ENCODE measurements around the gene ISCU. TPM values are rescaled to one million over a fixed set of nuclear protein-coding genes. Genes with fewer than 3 reads are reported as not detected.

ISCU gene
- total and polyA plus RNA-seq, 9 of the 15 experiments (the other 6 are each of a cell fraction or from before 2014, with no cell fraction given) = 15.9 to 92.5 (median 77.3) TPM

DNA sequence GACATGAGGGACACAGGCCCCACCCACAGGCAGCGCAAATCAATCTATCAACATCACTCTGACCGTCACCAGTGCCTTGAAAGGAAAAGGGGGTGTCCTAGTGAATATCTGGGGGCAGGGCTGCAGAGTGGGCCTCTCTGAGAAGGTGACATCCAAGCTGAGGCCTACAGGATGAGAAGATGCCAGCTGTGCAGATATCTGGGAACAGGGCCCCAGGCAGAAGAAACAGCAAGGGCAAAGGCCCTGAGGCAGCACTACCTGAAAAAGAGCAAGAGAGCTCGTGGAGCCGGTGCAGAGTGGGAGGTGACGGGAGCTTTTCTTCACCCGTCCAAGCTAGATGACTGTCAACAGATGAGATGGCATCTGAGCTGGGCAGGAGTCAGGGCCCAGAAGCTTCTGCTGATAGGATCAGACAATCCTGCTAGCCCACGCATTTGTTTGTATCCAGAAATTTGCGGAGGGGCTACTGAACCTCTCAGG lies 48.0 kb downstream of the ISCU start:
- no peaks in the 10 kb centered on the region for H4K20me1 ChIP-seq (replicated peaks; ENCODE audit: control insufficient read depth, insufficient read depth, low read length)
- 23% methylated on average over 8 of the region's 8 CpGs for WGBS (ENCODE audit: insufficient coverage, low coverage, missing lambda C conversion rate)
- no peaks in the 10 kb centered on the region for H3K79me2 ChIP-seq (ENCODE audit: control insufficient read depth, insufficient read depth, low read length)
- FAIRE-seq (no peak), ATAC-seq (no peak), DNase-seq (ENCODE audit: extremely low read depth in 1 of 4, low spot score in 3 of 4) (no peak)
- H3K4me3 ChIP-seq = no peak overlapping the region
- no peaks in the 10 kb centered on the region for H3K9me3 ChIP-seq (replicated peaks; ENCODE audit: control insufficient read depth, insufficient read depth, low read depth, low read length)
- H2AFZ ChIP-seq (ENCODE audit: low read depth, low read length) = no peak overlapping the region
- no peak overlapping the region for H3K9ac ChIP-seq (ENCODE audit: insufficient read depth in 1 of 2, low read depth in 2 of 2, low read length in 2 of 2)
- no peaks in the 10 kb centered on the region for H3K9me1 ChIP-seq (ENCODE audit: control insufficient read depth, insufficient read depth, low read length)
- TF ChIP-seq, protein P1, sequence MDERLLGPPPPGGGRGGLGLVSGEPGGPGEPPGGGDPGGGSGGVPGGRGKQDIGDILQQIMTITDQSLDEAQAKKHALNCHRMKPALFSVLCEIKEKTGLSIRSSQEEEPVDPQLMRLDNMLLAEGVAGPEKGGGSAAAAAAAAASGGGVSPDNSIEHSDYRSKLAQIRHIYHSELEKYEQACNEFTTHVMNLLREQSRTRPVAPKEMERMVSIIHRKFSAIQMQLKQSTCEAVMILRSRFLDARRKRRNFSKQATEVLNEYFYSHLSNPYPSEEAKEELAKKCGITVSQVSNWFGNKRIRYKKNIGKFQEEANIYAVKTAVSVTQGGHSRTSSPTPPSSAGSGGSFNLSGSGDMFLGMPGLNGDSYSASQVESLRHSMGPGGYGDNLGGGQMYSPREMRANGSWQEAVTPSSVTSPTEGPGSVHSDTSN (CRISPR knock-in tag; IDR thresholded peaks at IDR 0.05; ENCODE audit: low read depth) = no peak
- TF ChIP-seq, protein P1 (tag; conservative IDR thresholded peaks at IDR 0.05; ENCODE audit: low read depth) = peak; percentile 51
- TF ChIP-seq NCOA6 (IDR thresholded peaks at IDR 0.05) = no peak
- peak; percentile 69 for TF ChIP-seq MEIS2 (IDR thresholded peaks at IDR 0.05; ENCODE audit: partially characterized antibody)
- TF ChIP-seq RBM25 (IDR thresholded peaks at IDR 0.05; ENCODE audit: low read depth, low read length, severe bottlenecking) = peak; percentile 73
- TF ChIP-seq, protein P2, sequence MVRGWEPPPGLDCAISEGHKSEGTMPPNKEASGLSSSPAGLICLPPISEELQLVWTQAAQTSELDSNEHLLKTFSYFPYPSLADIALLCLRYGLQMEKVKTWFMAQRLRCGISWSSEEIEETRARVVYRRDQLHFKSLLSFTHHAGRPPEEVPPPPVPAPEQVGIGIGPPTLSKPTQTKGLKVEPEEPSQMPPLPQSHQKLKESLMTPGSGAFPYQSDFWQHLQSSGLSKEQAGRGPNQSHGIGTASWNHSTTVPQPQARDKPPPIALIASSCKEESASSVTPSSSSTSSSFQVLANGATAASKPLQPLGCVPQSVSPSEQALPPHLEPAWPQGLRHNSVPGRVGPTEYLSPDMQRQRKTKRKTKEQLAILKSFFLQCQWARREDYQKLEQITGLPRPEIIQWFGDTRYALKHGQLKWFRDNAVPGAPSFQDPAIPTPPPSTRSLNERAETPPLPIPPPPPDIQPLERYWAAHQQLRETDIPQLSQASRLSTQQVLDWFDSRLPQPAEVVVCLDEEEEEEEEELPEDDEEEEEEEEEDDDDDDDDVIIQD (CRISPR knock-in tag; IDR thresholded peaks at IDR 0.05) = no peak
- TF ChIP-seq, protein P3, sequence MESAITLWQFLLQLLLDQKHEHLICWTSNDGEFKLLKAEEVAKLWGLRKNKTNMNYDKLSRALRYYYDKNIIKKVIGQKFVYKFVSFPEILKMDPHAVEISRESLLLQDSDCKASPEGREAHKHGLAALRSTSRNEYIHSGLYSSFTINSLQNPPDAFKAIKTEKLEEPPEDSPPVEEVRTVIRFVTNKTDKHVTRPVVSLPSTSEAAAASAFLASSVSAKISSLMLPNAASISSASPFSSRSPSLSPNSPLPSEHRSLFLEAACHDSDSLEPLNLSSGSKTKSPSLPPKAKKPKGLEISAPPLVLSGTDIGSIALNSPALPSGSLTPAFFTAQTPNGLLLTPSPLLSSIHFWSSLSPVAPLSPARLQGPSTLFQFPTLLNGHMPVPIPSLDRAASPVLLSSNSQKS (CRISPR knock-in tag; IDR thresholded peaks at IDR 0.05) = no peak
- TF ChIP-seq PKNOX1 (IDR thresholded peaks at IDR 0.05) = peak; percentile 40; the same call in 1 of the 2 replicates
- no peak for TF ChIP-seq ARID2 (IDR thresholded peaks at IDR 0.05)
- POLR2A ChIA-PET = interaction anchor here (0.5 to 1.1 kb wide), 3 partner anchors 18 to 207 kb away, joined by 3 to 4 read pairs (median 3); no protein-coding TSS in a partner anchor
- no peaks in the 10 kb centered on the region for H3K36me3 ChIP-seq (ENCODE audit: control insufficient read depth, insufficient read depth, low read length)
- CTCF ChIA-PET (ENCODE audit: low intra/inter-chr PET ratio) = no interaction called here
- H3K4me2 ChIP-seq (ENCODE audit: insufficient read depth, low read length) = no peak overlapping the region
- no peaks in the 10 kb centered on the region for H3K27me3 ChIP-seq (ENCODE audit: control insufficient read depth in 2 of 2, insufficient read depth in 2 of 2, low read length in 2 of 2)
- no TSS peak for BruUV-seq (replicated peaks)
- no peak overlapping the region for H3K27ac ChIP-seq (ENCODE audit: extremely low read depth, low read depth, low read length)
- peaks cover 9 to 16% of the 10 kb centered on the region in 2 experiments for H3K4me1 ChIP-seq (replicated peaks in 1 of 2; ENCODE audit: control insufficient read depth in 2 of 2, insufficient read depth in 2 of 2, low read length in 2 of 2)
- in situ Hi-C loops (cut with MboI) (no loop called here), intact Hi-C loops (cut with micrococcal nuclease) (no loop called here)
